HG03432 (cell line): ENCODE results near the gene MET.

Experiments used
- ATAC-seq: cut with Tn5 transposase; IDR thresholded peaks from one replicate; pipeline ENCODE4 v1.9.1; 2021; ENCODE audit warnings: mild to moderate bottlenecking, moderate library complexity; ENCODE audit not compliant: unreplicated experiment

MET gene

GRCh38 chr7:116836911-116837310 is 164.9 kb downstream of the MET start:
- ATAC-seq: no peak

DNA sequence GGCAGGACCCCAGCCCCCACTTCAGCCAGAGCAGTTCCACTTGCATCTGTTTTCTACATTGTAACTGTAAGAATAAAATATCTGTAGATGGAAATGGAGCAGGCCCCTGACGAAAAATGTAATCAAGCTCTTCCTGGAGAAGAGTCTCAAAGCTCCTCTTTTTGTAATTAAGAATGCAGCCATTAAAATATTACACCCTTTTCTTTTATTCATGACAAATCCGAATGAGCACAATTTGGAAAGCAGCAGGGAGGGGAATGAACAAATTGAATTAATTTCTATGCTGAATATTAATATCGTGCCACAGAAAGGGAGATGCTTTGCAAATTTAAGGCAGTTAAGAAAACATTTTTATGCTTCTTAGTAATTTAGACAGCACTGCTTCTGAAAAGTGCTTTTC is 165.6 kb downstream of the MET start:
- no peak for ATAC-seq

- ATAC-seq: no peak
Measured at GRCh38 chr7:116840256-116840655, 168.3 kb downstream of the MET start.

DNA sequence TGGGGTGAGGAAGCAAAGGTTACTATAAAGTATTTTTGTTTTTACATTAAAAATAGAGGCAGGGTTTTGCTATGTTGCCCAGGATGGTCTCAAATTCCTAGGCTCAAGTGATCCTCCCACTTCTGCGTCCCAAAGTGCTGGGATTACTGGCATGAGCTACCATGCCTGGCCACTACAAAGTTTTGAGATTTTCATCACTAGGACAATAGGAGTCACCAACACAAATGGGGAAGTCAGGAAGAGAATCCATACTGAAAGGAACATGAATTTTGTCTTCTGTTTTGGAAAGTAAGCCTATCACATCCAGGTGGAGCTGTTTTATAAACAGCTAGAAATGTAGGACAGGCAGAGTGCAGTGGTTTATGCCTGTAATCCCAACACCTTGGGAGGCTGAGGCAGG is 170.4 kb downstream of the MET start:
- ATAC-seq: no peak

DNA sequence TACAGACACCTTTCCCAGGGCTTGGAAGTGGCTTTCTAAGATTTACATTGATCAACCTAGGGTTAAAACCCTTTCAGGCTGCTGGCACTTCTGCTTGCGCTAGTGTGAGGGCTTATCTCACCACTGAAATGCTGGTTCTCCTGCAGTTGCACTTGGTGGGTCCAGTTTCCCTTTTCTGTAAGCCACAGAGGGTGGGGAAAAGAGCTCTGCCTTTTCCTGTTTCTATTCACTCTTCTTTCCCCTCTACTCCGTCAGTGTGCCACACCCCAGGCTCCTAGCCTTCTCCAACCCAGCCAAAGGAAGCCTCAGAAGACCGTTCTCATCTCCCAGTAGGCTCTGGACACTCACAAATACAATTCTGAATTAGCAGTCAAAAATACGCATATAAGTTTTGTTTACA is 171.4 kb downstream of the MET start:
- ATAC-seq: no peak
